ENCODE measurements around the gene DZANK1. TPM values are rescaled to one million over a fixed set of nuclear protein-coding genes. Genes with fewer than 3 reads are reported as not detected.

DZANK1 gene
- polyA plus RNA-seq, 1 donor (not counting 4 experiments of a cell fraction or from before 2014, with no cell fraction given) = 3.0 TPM

DNA sequence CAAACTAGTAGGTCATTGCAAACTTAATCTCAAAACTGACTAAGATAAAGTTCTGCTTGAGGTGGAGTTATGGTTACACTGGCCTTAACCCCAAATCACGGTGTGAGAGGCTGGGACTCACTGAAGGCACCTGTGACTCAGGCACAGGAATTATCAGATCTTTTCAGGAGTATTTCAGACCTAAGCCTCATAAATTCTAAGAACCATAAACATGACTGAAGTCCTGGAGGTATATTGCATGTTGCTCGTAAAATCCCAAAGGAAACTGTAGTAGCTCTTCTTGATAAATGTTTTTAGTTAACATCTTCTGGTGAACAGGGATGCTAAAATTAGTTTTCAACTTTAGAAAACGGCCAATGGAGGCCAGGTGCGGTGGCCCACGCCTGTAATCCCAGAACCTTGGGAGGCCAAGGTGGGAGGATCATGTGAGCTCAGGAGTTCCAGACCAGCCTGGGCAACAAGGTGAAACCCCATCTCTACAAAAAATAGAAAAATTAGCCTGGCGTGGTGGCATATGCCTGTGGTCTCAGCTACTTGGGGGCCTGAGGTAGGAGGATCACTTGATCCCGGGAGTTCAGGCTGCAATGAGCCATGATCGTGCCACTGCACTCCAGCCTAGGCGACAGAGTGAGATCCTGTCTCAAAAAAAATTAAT, 36.5 kb downstream of the DZANK1 start:
- Histone ChIP-seq H3K27me3 (ENCODE audit: control insufficient read depth, extremely low read depth, insufficient read depth, low read length) (no peaks in the 10 kb centered on the region), H3K27ac (ENCODE audit: control insufficient read depth, insufficient read depth, low read length) (no peak overlapping the region), H3K9me1 (ENCODE audit: control insufficient read depth, extremely low read depth, insufficient read depth, low read length) (no peaks in the 10 kb centered on the region), H3K9me3 (ENCODE audit: control insufficient read depth, low read depth, low read length) (no peaks in the 10 kb centered on the region), H3K79me2 (ENCODE audit: control insufficient read depth, insufficient read depth, low read length) (no peaks in the 10 kb centered on the region), H3K4me3 (ENCODE audit: control insufficient read depth in 2 of 3, extremely low read depth in 1 of 3, insufficient read depth in 2 of 3, low read depth in 1 of 3, low read length in 3 of 3) (no peak overlapping the region), H3K36me3 (ENCODE audit: control insufficient read depth in 2 of 2, extremely low read depth in 1 of 2, insufficient read depth in 2 of 2, low read length in 2 of 2) (no peaks in the 10 kb centered on the region), H2AFZ (ENCODE audit: control insufficient read depth, low read length) (no peak overlapping the region), H3K4me1 (ENCODE audit: control insufficient read depth, extremely low read depth, insufficient read depth, low read length) (no peaks in the 10 kb centered on the region), H4K20me1 (ENCODE audit: control insufficient read depth, extremely low read depth, insufficient read depth, low read length) (no peaks in the 10 kb centered on the region), H3K4me2 (ENCODE audit: control insufficient read depth, extremely low read depth, insufficient read depth, low read depth, low read length) (no peak overlapping the region), H3K9ac (ENCODE audit: control insufficient read depth, extremely low read depth, insufficient read depth, low read length) (no peak overlapping the region)
- dilution Hi-C loops (cut with MboI; ENCODE audit: extremely low pct_ligation_motif_present, low sequenced_read_pairs) = no loop called here
- DNase-seq (ENCODE audit: low read depth, low spot score) = no peak
- TF ChIP-seq, protein P1, sequence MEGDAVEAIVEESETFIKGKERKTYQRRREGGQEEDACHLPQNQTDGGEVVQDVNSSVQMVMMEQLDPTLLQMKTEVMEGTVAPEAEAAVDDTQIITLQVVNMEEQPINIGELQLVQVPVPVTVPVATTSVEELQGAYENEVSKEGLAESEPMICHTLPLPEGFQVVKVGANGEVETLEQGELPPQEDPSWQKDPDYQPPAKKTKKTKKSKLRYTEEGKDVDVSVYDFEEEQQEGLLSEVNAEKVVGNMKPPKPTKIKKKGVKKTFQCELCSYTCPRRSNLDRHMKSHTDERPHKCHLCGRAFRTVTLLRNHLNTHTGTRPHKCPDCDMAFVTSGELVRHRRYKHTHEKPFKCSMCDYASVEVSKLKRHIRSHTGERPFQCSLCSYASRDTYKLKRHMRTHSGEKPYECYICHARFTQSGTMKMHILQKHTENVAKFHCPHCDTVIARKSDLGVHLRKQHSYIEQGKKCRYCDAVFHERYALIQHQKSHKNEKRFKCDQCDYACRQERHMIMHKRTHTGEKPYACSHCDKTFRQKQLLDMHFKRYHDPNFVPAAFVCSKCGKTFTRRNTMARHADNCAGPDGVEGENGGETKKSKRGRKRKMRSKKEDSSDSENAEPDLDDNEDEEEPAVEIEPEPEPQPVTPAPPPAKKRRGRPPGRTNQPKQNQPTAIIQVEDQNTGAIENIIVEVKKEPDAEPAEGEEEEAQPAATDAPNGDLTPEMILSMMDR (optimal IDR thresholded peaks at IDR 0.05 in 1 of 3, IDR thresholded peaks at IDR 0.05 in 1 of 3, conservative IDR thresholded peaks at IDR 0.05 in 1 of 3; ENCODE audit: extremely low read depth in 1 of 3, insufficient read depth in 2 of 3, low read length in 3 of 3) = no peak
- no peak for TF ChIP-seq EZH2 (IDR thresholded peaks at IDR 0.05; ENCODE audit: low read length)
- FAIRE-seq = no peak

DNA sequence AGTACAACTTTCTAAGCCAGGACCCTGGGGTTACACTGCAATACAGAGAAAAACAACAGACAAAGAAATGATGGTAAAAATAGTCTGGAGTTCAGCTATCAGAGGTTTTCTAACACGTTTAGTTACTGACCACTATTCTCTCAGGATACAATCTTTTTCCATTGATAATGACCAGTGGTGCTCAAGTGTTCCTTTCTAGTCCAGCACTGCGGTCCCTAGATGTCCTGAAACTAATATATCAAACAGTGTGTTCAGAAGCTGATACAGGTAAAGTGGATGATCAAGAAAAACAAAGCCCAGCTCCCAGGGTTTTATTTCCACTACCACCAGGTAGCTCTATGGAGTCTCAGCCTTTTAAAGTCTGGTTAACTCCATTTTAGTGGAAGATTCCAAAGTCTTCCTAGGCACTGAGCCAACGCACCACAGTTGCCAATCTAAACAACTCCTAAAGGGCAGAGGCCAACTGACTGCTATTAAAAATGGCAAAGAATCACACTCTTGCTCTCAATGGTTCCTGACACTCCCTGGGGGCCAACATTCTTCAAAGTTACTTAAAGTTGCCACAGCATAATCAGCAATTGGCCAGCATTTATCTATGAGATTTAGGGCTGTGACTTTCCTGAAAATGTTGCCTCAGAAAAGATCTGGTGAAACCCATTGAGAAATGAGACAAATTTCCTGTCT, 38.2 kb downstream of the DZANK1 start:
- TF ChIP-seq, protein P1 (optimal IDR thresholded peaks at IDR 0.05 in 1 of 3, IDR thresholded peaks at IDR 0.05 in 1 of 3, conservative IDR thresholded peaks at IDR 0.05 in 1 of 3; ENCODE audit: extremely low read depth in 1 of 3, insufficient read depth in 2 of 3, low read length in 3 of 3) = no peak
- no peak for TF ChIP-seq EZH2 (IDR thresholded peaks at IDR 0.05; ENCODE audit: low read length)
- H3K4me1 ChIP-seq (ENCODE audit: control insufficient read depth, extremely low read depth, insufficient read depth, low read length) = no peaks in the 10 kb centered on the region
- no peak overlapping the region for H3K27ac ChIP-seq (ENCODE audit: control insufficient read depth, insufficient read depth, low read length)
- no peak overlapping the region for H2AFZ ChIP-seq (ENCODE audit: control insufficient read depth, low read length)
- H3K4me3 ChIP-seq (ENCODE audit: control insufficient read depth in 2 of 3, extremely low read depth in 1 of 3, insufficient read depth in 2 of 3, low read depth in 1 of 3, low read length in 3 of 3) = no peak overlapping the region
- no peaks in the 10 kb centered on the region for H3K9me3 ChIP-seq (ENCODE audit: control insufficient read depth, low read depth, low read length)
- no peaks in the 10 kb centered on the region for H3K79me2 ChIP-seq (ENCODE audit: control insufficient read depth, insufficient read depth, low read length)
- no peaks in the 10 kb centered on the region for H3K36me3 ChIP-seq (ENCODE audit: control insufficient read depth in 2 of 2, extremely low read depth in 1 of 2, insufficient read depth in 2 of 2, low read length in 2 of 2)
- dilution Hi-C loops (cut with MboI; ENCODE audit: extremely low pct_ligation_motif_present, low sequenced_read_pairs) = no loop called here
- no peak for DNase-seq (ENCODE audit: low read depth, low spot score)
- no peak overlapping the region for H3K9ac ChIP-seq (ENCODE audit: control insufficient read depth, extremely low read depth, insufficient read depth, low read length)
- H4K20me1 ChIP-seq (ENCODE audit: control insufficient read depth, extremely low read depth, insufficient read depth, low read length) = no peaks in the 10 kb centered on the region
- no peaks in the 10 kb centered on the region for H3K27me3 ChIP-seq (ENCODE audit: control insufficient read depth, extremely low read depth, insufficient read depth, low read length)
- H3K4me2 ChIP-seq (ENCODE audit: control insufficient read depth, extremely low read depth, insufficient read depth, low read depth, low read length) = no peak overlapping the region
- no peak for FAIRE-seq
- H3K9me1 ChIP-seq (ENCODE audit: control insufficient read depth, extremely low read depth, insufficient read depth, low read length) = no peaks in the 10 kb centered on the region

Data from keratinocyte (primary cell).